ENCODE data around the gene KLB.

DNA sequence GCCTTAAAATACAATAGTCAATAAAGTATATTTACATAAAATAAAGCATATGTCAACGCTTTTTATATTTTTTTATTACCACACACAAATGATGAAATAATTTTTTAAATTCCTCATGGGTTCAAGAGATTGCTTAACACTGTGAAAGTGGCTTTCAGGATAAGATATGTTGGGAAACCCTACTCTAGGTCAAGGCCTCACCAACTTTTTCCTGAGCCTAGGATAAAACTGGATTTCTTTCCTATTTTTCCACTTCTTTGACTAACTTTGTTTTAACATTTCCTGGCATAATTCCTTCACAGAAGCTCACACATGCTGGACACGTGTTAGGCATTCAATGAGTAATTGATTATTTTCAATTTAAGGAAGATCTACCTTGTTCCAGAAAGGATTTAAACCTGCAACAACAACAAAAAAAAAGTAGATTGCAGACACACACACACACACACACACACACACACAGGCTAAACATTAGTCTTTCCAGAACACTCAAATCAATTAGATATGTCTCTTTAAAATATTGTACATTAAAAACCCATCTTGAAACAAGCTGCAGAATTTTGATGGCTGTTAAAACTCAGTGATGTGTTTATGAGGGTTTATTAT, 9.1 kb downstream of the KLB start:
- TF ChIP-seq, protein P1, sequence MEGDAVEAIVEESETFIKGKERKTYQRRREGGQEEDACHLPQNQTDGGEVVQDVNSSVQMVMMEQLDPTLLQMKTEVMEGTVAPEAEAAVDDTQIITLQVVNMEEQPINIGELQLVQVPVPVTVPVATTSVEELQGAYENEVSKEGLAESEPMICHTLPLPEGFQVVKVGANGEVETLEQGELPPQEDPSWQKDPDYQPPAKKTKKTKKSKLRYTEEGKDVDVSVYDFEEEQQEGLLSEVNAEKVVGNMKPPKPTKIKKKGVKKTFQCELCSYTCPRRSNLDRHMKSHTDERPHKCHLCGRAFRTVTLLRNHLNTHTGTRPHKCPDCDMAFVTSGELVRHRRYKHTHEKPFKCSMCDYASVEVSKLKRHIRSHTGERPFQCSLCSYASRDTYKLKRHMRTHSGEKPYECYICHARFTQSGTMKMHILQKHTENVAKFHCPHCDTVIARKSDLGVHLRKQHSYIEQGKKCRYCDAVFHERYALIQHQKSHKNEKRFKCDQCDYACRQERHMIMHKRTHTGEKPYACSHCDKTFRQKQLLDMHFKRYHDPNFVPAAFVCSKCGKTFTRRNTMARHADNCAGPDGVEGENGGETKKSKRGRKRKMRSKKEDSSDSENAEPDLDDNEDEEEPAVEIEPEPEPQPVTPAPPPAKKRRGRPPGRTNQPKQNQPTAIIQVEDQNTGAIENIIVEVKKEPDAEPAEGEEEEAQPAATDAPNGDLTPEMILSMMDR (IDR thresholded peaks at IDR 0.05) = no peak
- no peak for TF ChIP-seq EZH2 (IDR thresholded peaks at IDR 0.05; ENCODE audit: borderline replicate concordance, insufficient read depth, low read depth, low read length, poor library complexity, severe bottlenecking)

All from B cell (primary cell).